Vagina (tissue), 2 donors: ENCODE measurements around the gene MAPK14.

Experiments
- CTCF ChIP-seq, 3 experiments: fragments of 450-650 bp in 2 of 3; fragments of 200-600 bp in 1 of 3; sonication (generic) in 1 of 3; IDR thresholded peaks; one replicate each; pipeline ENCODE4 v1.5.1; 2017 to 2019; ENCODE audit warnings: antibody characterized with exemption in 3 of 3, mild to moderate bottlenecking in 2 of 3, moderate library complexity in 2 of 3
- POLR2A ChIP-seq, 2 donors: fragments of 450-650 bp; IDR thresholded peaks; one replicate each; pipeline ENCODE4 v1.6.1; 2017; ENCODE audit warnings: antibody characterized with exemption in 2 of 2, mild to moderate bottlenecking in 2 of 2, moderate library complexity in 2 of 2

- TF ChIP-seq CTCF (IDR thresholded peaks at IDR 0.05) (no peak), POLR2A (IDR thresholded peaks at IDR 0.05) (no peak)
Observed at GRCh38 chr6:36029464-36029863, 1.9 kb downstream of the MAPK14 start.
